ENCODE results near the gene KIF13A.

DNA sequence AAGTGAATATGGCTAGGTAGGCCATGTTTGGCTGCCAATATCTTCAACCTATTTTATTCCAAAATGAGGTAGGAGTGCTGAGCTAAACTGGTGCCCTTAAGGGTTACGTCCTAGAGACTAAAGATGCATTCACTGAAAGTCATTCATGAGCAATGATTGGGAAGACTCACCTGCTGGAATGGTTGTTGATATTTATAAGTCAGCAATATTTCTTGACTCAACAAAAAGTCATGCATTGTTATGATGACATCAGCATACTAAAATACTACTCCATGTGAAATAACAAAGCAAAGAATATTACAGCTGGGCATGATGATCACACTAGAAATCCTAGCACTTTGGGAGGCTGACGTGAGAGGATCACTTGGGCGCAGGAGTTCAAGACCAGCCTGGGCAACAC lies 263.1 kb downstream of the KIF13A start:
- TF ChIP-seq CTCF (IDR thresholded peaks at IDR 0.05): no peak
- TF ChIP-seq EP300 (IDR thresholded peaks at IDR 0.05; ENCODE audit: low read depth): no peak
- TF ChIP-seq POLR2A (IDR thresholded peaks at IDR 0.05): no peak
- TF ChIP-seq POLR2AphosphoS5 (IDR thresholded peaks at IDR 0.05): no peak
